Activated CD4-positive, alpha-beta T cell treated with anti-CD3 and anti-CD28 coated beads, Interleukin-2, amount 50 U/mL, for 16 hours (primary cell): Measurements from ENCODE around the gene GSX1.
A peak's percentile ranks its signal among the peaks of the same experiment; 100 is the strongest.
"Not testable (repeated sequence)": the region's sequence is repeated elsewhere in the genome, so short reads cannot be mapped to it uniquely, and the experiment has no call there.

Source experiments
- DNase-seq: peaks from one replicate; pipeline ENCODE4 v3.0.0-alpha.2; 2020

GSX1 gene

GRCh38 chr13:27792393-27793218, at the start of gene GSX1:
GSX1 (plus strand) TSS chr13:27792483; CDS start chr13:27792691, 208 bp downstream.
- peak; percentile 36 for DNase-seq

DNA sequence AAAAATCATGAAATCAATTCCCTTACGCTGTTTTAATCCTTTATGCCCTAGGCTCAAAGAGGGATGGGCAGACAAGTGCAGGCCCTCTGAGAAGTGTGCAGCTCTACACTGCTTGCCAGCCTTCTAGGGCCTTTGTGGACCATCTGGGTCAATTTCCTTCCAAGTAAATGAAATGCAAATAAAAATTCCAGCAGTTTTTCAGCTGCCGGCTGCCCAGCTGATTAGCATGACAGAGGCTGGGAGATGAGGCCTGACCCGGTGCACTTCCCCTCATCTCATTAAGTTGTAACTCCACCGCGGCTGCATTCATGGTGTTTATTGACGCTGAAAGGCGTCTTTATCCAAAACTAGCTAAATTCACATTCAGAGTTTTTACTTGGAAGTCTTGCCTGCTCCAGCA, 47.5 kb upstream of the GSX1 start:
- DNase-seq = no peak

DNA sequence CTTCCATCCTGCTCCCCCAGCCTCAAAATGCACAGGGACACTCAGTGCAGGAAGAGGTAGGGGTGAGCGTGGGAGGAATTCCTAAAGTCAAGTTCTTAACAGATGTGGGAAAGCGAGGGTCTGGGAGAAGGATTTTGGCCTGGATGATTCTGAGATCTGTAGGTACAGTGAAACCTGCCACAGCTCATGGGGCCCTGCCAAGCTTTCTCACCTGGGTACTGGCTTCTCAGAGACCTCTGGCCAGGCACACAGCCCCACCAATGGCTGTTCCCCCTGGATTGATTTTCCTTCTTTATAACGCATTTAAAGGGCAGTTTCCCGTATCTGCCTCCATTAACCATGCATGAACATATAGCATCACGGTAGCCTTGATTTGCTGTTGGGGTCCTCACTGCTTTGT, 47.0 kb upstream of the GSX1 start:
- no peak for DNase-seq

GRCh38 chr13:27748143-27748542, 44.1 kb upstream of the GSX1 start:
- not testable (repeated sequence) for DNase-seq

GRCh38 chr13:27751953-27752532, 40.2 kb upstream of the GSX1 start:
- no peak for DNase-seq

DNA sequence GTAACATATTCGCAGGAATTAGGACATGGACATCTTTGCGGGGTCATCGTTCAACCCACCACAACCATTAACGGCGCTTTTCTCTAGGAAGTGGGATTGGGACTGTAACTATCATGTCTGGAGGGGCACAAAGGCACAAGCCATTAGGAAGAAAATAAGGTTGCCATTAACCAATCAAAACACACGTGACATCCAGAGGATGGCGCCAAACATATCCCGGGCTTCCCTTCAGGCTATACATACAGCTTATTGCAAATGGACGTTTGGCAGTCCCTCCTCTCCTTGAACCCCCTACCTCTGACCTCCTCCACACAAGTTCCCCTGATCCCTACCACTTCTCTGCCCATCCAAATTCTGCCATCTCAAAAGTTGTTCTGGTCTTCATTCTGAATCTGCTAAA, 26.6 kb upstream of the GSX1 start:
- DNase-seq = no peak

GRCh38 chr13:27770809-27771208, 21.5 kb upstream of the GSX1 start:
- DNase-seq = peak; percentile 35

DNA sequence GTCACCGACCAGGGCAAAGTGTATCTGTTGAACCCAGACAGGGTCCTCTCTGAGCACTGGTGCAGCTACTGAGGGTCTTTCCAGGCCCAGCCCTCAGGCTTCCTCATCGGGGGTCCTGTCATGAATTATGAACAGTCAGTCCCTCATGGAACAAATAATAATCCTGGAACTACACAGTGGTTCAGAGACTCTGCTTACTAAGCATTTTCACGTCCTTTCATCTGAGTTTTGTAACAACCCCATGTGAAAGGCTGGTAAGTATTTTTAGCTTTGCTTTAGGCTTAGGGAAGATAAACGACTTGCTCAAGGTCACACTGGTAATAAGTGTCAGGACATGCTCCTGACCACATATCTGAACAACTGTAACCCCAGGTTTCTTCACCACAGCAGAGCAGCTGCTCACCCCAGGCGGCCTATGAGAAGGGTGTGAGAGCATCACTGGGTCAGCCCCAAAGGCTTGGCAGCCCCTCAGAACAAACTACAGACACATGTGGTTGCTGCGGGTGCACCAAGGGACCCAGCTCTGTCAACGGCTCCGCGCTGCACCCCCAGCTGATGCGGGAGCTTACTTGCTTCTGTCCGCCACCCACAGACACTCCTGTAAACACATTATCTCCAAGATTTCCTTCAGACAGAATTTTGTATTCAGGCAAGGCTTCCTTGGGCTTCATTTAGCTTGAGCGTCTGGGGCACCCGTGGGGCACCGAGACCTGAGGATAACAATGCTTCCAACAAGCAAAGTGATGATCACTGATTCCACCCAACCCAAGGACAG, 19.4 kb upstream of the GSX1 start:
- DNase-seq = no peak

GRCh38 chr13:27774169-27774568, 18.1 kb upstream of the GSX1 start:
- DNase-seq = no peak

DNA sequence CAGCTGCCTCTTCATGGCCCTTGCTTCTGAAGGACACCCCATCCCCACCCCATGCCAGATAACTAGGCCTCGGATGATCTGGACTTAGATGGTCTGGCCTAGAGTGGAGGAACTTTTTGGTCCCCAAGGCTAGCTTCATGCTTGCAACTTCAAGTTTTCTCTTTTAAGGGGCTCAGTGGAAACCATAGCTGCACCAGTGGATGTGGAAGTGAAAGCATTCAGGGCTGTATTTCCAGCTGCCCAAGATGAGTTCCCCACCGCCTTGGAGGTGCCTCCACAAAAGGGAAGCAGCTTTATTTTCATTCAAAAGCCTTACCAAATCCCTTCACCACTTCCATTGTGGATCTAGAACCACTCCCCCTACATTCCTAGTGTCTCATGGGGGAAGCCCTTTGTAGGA, 17.6 kb upstream of the GSX1 start:
- DNase-seq = no peak

GRCh38 chr13:27775943-27776342, 16.3 kb upstream of the GSX1 start:
- no peak for DNase-seq

- no peak for DNase-seq
Measured at GRCh38 chr13:27782151-27782550, 10.1 kb upstream of the GSX1 start.

- DNase-seq = no peak
Measured at GRCh38 chr13:27783111-27783510, 9.2 kb upstream of the GSX1 start.

GRCh38 chr13:27788271-27788670, 4.0 kb upstream of the GSX1 start:
- no peak for DNase-seq

GRCh38 chr13:27789153-27789494, 3.2 kb upstream of the GSX1 start:
- DNase-seq = no peak

DNA sequence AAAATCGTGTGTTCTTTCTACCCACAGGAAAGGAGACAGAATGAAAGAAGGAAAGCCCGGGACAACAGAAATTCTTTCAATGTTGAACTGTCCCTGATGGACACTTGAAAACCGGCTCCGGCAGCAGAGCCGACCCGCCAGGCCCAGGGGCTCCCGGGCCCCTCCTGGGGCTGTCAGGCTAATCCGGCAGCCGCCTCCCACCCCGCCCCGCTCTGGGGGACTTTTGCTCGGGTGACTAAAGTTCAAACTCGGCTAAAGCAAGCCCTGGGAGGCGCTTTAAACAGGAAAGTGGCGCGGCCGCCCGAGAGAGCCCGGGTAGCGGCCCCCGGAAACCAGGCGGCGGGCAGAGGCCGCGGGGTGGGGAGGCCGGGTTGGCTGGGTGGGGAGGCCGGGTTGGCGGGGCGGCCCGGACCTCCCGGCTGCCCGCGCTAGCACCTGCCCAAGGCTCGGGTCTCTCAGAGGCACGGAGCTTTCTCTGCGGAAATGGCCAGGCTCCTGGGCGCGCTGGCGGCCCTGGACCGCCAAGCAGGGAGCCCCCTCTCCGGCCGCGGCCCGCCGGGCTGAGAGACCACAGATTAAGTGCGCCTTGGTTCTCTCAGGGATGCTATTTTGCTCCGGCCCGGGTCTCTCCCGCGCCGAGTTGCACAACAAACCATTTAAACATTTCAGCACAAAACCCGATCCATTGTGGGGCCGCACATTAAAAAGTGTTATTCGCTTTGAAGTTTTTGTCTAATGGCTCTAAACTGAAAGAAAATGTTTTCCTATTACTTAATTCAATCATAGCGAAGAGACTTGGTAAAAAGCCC, 2.6 kb upstream of the GSX1 start:
- DNase-seq = no peak

DNA sequence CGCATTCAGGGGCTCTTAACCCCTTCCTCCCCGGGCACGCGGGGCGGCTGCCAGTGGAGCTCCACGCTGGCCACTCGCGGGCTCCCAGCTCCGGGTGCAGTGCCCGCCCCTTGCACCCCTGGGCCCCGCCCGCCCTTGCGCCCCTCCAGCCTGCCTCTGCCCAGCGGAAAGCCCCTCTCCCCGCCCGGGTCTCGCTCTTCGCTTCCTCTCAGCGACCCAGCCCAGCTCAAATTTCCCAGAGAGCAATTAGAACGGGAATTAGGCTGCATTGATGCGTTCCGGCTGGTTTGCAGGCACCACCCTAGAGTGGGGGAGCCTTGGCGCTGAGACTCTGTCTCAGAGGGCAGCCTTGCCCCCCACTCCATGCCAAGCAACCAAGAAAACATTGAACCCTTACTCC, 1.8 kb upstream of the GSX1 start:
- DNase-seq = no peak

- DNase-seq = no peak
Measured at GRCh38 chr13:27791146-27791900, 960 bp upstream of the GSX1 start.

DNA sequence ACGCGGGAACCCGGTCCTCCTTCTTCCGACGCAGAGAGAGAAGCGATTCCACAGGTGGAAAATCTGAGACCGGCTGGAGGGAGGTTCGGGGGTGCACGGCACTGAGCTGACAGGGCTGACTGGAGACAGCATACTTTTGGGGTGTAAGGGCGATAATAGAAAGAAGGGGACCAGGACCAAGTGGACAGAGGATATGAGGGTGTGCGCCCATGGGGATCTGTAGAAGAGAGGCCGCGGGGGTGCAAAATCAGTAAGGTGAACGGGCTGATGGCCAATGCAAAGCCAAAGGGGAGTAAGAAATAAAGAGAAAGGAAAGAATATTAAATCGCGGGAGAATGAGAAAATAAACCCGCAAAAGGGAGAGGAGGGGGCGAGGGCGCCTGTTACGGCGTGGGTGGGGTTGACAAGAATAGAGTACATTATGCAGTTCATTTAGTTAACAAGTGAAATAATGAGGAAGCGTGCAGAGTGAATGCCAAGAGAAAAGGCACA, 336 bp upstream of the GSX1 start:
- DNase-seq = no peak

DNA sequence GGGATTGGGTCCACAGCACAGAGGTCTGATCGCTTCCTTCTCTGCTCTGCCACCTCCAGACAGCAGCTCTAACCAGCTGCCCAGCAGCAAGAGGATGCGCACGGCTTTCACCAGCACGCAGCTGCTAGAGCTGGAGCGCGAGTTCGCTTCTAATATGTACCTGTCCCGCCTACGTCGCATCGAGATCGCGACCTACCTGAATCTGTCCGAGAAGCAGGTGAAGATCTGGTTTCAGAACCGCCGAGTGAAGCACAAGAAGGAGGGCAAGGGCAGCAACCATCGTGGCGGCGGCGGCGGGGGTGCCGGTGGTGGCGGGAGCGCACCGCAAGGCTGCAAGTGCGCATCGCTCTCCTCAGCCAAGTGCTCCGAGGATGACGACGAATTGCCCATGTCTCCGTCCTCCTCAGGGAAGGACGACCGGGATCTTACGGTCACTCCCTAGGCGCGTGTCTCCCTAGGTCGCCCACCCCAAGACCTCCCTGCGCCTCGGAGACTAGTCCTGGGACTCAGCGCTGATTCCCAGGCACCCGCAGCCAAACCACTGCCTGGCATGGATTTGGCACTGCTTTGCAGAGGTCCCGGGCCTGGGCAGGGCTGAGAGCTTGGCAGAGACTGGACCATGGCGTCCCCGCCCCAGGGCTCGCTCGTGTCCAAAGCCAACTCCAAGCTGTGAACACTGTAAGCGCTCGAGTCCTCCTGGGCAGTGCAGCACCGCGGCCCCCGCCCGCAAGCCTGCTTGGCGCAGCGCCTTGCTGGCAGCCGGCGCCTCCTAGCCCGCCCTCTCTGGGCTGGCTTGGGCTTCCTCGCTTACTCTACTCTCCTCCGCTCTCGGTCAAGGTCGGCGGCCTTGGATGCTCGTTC, 1.5 kb downstream of the GSX1 start:
- DNase-seq = no peak

- DNase-seq = no peak
Measured at GRCh38 chr13:27794368-27794691, 2.0 kb downstream of the GSX1 start.
